ENCODE data around the gene CYB561A3. TPM values are rescaled to one million over a fixed set of nuclear protein-coding genes. Genes with fewer than 3 reads are reported as not detected.
"Not testable (repeated sequence)": the region's sequence is repeated elsewhere in the genome, so short reads cannot be mapped to it uniquely, and the experiment has no call there.

CYB561A3 gene, protein sequence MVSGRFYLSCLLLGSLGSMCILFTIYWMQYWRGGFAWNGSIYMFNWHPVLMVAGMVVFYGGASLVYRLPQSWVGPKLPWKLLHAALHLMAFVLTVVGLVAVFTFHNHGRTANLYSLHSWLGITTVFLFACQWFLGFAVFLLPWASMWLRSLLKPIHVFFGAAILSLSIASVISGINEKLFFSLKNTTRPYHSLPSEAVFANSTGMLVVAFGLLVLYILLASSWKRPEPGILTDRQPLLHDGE
- 51.4 and 60.1 TPM in 2 replicates for total RNA-seq (2014; rRNA removed; shearing (Covaris generic))

DNA sequence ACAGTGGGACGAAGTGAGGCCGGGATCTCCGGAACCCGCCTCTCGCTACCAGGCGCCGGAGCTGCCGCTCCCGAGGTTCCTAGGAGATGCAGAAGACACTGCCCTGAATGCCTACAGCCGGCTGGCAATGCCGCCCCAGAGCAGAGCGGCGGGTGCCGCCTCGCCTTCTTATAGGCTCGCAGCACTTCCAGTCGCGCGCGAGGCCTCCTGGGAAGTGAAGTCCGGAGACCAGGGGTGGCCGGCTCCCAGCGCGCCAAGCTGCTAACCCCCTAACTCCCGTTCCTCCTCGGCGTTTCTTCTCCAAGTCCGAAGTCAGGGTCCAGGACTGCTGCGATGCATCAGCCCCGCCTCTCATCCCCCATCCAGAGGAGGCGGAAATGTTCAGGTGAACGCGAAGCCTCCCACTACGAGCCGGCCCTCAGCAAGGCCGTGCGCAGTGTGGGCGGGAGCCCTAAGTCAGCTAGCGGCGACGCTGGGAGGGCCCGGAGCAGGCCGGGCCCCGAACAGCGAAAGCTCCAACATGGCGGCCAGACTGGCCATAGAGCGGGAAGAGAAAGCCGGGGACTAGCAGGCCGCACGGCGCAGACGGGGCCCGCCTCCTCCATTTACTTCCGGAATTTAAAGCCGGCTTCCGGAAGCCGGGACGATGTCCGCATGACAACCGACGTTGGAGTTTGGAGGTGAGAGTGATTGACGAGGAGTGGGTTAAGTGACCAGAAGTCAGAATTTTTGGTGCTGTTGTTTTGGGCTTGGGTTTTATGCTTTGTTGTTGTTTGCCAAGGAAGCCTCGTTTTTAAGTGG is at the start of gene CYB561A3, which contains the start of gene TMEM138:
CYB561A3 (minus strand) TSS at position 142 of the 801 bp plus-strand sequence. CDS start 5,169 bp downstream, outside the sequence.
TMEM138 (plus strand) TSS at position 634 of the 801 bp plus-strand sequence. CDS start 2,017 bp downstream, outside the sequence.
- H3K27me3 ChIP-seq (replicated peaks): no peaks in the 10 kb centered on the region
- peaks cover 50% of the 10 kb centered on the region for H3K36me3 ChIP-seq
- no peaks in the 10 kb centered on the region for H3K9me3 ChIP-seq (replicated peaks)
- DNase-seq (ENCODE audit: low read depth in 1 of 2, low spot score in 2 of 2): peak; percentile 98 to 99
- H3K4me1 ChIP-seq (replicated peaks): peaks cover 39% of the 10 kb centered on the region
- peak within 1 kb of the TSS; percentile 56 for H3K4me3 ChIP-seq
- H3K27ac ChIP-seq: peak within 1 kb of the TSS; percentile 95

DNA sequence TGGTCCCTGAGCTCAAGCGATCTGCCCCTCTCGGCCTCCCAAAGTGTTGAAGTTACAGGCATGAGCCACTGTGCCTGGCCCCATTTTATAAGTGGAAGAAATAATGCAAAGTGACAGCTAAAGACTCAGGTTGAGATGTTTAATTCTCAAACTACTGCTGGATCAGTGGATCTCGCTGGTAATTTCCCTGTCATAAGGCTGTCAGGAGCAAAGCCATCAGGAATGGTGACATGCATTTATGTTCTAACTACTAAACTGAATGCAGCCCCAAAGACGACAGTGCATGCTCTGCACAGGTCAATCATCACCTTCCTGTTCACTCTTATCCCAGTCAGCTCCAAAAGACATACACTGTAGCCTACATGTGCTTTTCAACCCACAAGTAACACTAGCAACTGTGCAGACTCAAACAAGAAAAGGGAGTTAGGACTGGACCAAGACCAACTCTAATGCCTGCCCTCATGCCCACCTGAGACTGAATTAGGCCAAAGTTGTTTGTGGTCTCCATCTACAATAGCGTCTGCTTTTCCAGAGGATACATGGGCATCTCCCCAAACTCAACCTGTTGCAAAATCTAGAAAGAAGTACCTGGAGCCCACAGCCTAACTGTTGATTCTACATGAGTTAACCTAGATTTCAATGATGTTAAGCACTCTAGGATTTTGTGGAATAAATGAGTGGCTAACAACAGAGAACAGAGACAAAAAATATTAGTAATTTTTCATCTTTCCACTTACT is 45.5 kb upstream of the CYB561A3 start:
- no peak overlapping the region for H3K27ac ChIP-seq
- H3K27me3 ChIP-seq (replicated peaks): no peaks in the 10 kb centered on the region
- no peaks in the 10 kb centered on the region for H3K9me3 ChIP-seq (replicated peaks)
- DNase-seq (ENCODE audit: low read depth in 1 of 2, low spot score in 2 of 2): no peak
- no peaks in the 10 kb centered on the region for H3K4me1 ChIP-seq (replicated peaks)
- H3K36me3 ChIP-seq: peaks cover 98% of the 10 kb centered on the region
- no peak overlapping the region for H3K4me3 ChIP-seq

DNA sequence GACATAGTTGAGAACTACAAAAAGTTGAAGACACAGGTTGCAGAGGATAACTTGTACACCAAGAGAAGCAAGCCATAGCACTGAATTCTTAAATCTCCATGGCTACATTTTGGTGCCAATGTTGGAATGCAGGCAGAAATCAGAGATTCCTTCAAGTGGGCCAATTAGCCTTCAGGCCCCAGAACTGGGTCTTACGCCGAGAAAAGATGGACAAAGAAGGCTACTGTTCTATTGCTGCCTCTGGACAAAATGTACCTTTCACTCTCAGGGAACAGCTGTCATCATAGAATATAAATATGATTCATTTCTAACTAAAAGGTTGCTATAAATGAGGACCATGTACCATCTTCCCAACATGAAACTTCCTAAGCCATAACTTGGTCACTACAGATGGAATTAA is 44.4 kb upstream of the CYB561A3 start:
- Histone ChIP-seq H3K36me3 (peaks cover 98% of the 10 kb centered on the region), H3K27ac (no peak overlapping the region), H3K9me3 (replicated peaks) (no peaks in the 10 kb centered on the region), H3K27me3 (replicated peaks) (no peaks in the 10 kb centered on the region), H3K4me1 (replicated peaks) (no peaks in the 10 kb centered on the region), H3K4me3 (no peak overlapping the region)
- DNase-seq (ENCODE audit: low read depth in 1 of 2, low spot score in 2 of 2): no peak

DNA sequence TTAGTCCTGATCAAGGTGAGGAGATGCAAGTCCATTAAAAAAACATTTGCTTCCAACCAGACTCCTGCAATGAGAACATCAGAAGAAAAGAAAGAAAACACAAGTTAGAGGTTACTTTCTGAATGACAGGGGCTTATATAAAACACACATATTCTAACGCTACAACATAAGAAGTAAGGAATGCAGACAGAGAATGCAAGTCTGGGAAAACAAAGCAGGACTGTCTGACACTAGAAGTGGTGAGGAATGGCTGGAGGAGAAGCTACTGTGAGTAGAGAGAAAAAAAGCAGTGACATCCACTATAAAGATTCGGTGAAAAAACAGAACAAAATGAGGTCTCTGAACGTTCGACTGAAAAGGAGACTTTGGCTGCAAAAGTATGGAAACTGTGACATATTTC is 43.0 kb upstream of the CYB561A3 start:
- H3K36me3 ChIP-seq: peaks cover 92% of the 10 kb centered on the region
- DNase-seq (ENCODE audit: low read depth in 1 of 2, low spot score in 2 of 2): no peak
- no peaks in the 10 kb centered on the region for H3K9me3 ChIP-seq (replicated peaks)
- no peak overlapping the region for H3K4me3 ChIP-seq
- no peaks in the 10 kb centered on the region for H3K27me3 ChIP-seq (replicated peaks)
- no peak overlapping the region for H3K27ac ChIP-seq
- H3K4me1 ChIP-seq (replicated peaks): no peaks in the 10 kb centered on the region

DNA sequence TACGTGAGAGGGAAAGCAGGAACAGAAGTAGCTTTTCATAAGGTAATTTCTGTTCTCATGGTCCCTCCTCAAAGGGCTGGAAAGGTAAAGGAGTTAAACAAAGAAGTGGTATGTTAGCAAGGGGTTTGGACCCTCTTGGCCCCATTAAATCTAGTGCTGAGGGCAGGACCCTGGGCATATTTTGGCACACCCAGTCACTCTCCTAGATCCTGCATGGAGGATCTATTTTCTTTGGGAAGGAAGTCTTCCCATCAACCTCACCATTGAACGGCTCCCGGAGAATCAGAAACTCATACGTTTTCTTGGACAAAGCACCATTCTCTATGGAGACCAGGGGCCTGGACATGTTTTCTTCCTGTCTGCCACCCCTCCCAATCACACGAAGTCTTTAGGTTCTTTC is 42.4 kb upstream of the CYB561A3 start:
- Histone ChIP-seq H3K9me3 (replicated peaks) (no peaks in the 10 kb centered on the region), H3K27ac (no peak overlapping the region), H3K36me3 (peaks cover 87% of the 10 kb centered on the region), H3K27me3 (replicated peaks) (no peaks in the 10 kb centered on the region), H3K4me1 (replicated peaks) (no peaks in the 10 kb centered on the region), H3K4me3 (no peak overlapping the region)
- no peak for DNase-seq (ENCODE audit: low read depth in 1 of 2, low spot score in 2 of 2)

DNA sequence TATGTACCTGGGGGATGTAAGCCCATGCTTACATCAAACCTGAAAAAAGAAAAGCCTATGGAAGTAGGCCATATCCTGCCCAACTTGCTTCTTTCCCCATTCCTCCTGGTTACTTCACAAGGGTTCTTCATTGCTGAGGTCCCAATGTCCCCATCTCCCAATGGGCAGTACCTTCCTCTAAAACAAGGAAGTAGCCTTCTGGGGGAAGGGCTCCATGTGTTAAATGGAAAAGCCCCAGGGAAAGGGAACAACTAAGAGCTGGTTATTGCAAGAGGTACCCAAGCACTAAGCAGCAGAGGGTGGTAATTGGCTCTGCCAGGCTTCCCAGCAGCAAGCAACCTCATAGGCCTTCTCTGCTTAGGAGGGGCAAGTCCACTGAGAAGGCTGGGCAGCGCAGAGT is 42.0 kb upstream of the CYB561A3 start:
- Histone ChIP-seq H3K27ac (no peak overlapping the region), H3K4me3 (no peak overlapping the region), H3K36me3 (peaks cover 82% of the 10 kb centered on the region), H3K9me3 (replicated peaks) (no peaks in the 10 kb centered on the region), H3K27me3 (replicated peaks) (no peaks in the 10 kb centered on the region), H3K4me1 (replicated peaks) (no peaks in the 10 kb centered on the region)
- no peak for DNase-seq (ENCODE audit: low read depth in 1 of 2, low spot score in 2 of 2)

DNA sequence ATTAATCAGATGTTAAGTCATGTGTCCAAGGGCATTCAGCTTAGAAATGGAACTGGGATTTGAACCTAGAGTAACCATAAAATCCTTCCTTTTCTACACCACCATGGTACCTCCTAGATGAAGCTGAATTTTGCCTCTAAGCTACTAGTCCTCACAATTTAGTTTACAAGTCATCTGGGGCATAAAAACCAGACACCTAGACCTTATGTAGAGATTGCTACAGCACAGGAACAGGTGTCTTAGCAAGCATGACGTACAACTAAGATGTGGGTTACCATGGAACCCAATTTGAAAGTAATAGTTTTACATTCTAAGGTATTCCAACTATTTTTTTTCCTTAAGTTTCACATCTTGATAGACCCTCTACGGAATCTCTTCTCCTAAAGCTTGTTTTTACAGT is 39.9 kb upstream of the CYB561A3 start:
- Histone ChIP-seq H3K36me3 (peaks cover 72% of the 10 kb centered on the region), H3K4me1 (replicated peaks) (no peaks in the 10 kb centered on the region), H3K27ac (no peak overlapping the region), H3K9me3 (replicated peaks) (no peaks in the 10 kb centered on the region), H3K4me3 (no peak overlapping the region), H3K27me3 (replicated peaks) (no peaks in the 10 kb centered on the region)
- DNase-seq (ENCODE audit: low read depth in 1 of 2, low spot score in 2 of 2): no peak

DNA sequence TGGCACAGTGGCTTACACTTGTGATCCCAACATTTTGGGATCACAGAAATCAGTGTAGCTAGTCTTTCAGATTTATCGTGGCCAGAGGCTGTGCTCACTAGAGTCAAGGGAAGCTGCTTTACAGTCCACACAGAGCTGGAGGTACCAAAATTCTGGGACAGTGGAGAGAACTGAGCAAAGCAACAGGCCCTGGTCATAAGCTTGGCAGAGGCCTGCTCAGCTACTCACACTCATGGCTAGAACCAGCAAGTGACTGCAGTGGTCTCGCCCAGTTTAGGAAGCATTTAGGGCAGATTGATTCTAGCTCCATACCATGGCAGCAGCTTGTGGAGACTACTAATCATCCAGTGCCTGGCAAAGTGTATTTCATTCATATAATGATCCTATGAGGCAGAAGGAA is 39.5 kb upstream of the CYB561A3 start:
- Histone ChIP-seq H3K36me3 (peaks cover 71% of the 10 kb centered on the region), H3K9me3 (replicated peaks) (no peaks in the 10 kb centered on the region), H3K27me3 (replicated peaks) (no peaks in the 10 kb centered on the region), H3K27ac (no peak overlapping the region), H3K4me1 (replicated peaks) (no peaks in the 10 kb centered on the region), H3K4me3 (no peak overlapping the region)
- no peak for DNase-seq (ENCODE audit: low read depth in 1 of 2, low spot score in 2 of 2)

DNA sequence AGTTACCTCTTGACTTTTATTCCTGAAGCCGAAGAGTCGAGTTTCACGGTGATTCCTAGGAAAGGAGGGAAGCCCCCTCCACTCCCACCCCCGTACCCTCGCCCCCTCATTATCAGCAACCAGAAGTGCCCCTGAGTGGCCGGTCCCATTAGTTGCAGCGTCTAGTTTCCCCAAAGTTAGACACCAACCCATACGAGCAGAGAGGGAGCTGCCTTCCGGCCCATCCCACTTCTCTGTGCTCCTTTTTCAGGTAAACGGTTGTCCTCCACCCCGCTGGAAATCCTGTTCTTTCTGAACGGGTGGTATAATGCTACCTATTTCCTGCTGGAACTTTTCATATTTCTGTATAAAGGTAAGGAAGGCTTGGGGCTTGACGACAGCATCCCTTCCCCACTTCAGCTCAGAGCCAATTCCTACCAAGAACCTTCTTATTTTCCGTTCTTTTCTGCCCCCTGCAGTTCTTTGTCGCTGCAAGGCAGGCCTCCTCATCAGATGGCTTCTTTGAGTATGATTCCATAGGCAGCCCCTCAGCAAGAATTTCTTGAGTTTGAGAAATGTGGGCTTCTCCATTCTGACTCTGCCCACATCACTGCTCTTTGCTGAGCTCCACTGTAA is 31.4 kb upstream of the CYB561A3 start:
- H3K36me3 ChIP-seq: peaks cover 30% of the 10 kb centered on the region
- peak in 1 of 2 experiments; percentile 41 for DNase-seq (ENCODE audit: low read depth in 1 of 2, low spot score in 2 of 2)
- peaks cover 4% of the 10 kb centered on the region; the same call in 1 of the 2 replicates for H3K9me3 ChIP-seq (replicated peaks)
- no peaks in the 10 kb centered on the region for H3K27me3 ChIP-seq (replicated peaks)
- peaks cover 7% of the 10 kb centered on the region for H3K4me1 ChIP-seq (replicated peaks)
- H3K4me3 ChIP-seq: peak overlapping the region; percentile 56
- no peak overlapping the region for H3K27ac ChIP-seq

DNA sequence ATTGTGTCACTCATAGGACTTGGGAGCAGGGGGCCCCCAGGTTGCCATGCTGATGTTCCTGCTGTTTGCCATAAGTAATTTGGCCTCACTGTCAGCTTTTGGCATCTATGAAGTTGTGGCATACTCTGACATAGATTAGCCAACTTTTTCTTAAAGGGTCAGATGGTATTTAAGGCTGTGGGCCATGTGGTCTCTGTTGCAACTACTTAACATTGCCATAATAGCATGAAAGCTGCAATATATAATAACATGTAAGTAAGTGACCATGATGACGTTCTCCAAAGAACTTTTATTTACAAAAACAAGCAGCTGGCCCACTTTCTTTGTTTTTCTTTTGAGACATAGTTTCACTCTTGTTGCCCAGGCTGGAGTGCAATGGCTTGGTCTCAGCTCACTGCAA is 28.5 kb upstream of the CYB561A3 start:
- peaks cover 7% of the 10 kb centered on the region for H3K4me1 ChIP-seq (replicated peaks)
- peaks cover 11% of the 10 kb centered on the region for H3K36me3 ChIP-seq
- H3K27ac ChIP-seq: no peak overlapping the region
- peaks cover 4% of the 10 kb centered on the region; the same call in 1 of the 2 replicates for H3K9me3 ChIP-seq (replicated peaks)
- H3K27me3 ChIP-seq (replicated peaks): no peaks in the 10 kb centered on the region
- no peak for DNase-seq (ENCODE audit: low read depth in 1 of 2, low spot score in 2 of 2)
- H3K4me3 ChIP-seq: no peak overlapping the region

DNA sequence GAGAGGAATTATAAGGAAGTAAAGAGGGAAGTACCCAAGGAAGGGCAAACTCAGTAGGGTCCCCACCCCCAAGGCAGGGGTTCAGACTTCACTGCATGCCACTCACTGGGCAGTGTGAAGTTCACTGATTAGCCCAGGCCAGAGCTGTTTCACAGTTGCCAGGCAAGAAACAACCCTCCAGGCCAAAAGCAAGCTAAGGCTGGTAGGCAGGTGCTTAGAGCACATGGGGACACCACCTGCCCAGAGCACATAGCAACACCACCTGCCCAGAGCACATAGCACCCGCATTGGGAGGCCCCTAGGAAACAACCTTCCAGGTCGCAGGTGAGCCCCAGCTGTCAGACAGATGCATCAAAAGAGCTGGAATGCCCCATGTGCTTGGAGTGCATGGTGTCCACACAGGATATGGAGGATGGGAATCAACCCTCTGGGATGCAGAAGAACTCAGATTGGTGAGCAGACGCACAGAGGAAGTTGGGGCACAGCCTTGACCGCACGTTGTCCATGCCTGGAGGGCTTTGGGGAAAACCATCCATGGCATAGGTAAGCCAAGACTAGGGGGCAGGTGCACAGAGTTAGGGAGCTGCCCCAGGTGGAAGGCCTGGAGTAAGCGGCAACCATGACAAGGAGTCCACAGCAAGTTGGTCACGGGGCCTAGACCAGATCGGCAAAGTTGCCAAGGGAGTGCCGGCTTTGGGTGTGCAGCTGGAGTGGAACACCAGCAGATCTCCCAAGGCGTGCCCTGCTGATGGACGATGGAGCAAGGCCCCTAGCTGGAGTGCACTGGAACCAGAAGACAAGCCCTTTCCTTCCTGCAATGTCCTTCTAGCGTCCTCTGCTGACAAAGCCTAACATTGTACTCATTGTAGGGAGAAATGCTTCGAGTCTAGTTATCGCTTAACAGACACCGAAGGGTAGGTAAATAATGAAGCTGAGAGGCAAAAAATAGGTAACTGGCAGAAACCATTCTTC is 22.9 kb upstream of the CYB561A3 start:
- Histone ChIP-seq H3K27ac (no peak overlapping the region), H3K4me3 (no peak overlapping the region), H3K36me3 (no peaks in the 10 kb centered on the region), H3K27me3 (replicated peaks) (no peaks in the 10 kb centered on the region), H3K9me3 (replicated peaks) (no peaks in the 10 kb centered on the region), H3K4me1 (replicated peaks) (peaks cover 3% of the 10 kb centered on the region)
- DNase-seq (ENCODE audit: low read depth in 1 of 2, low spot score in 2 of 2): peak in 1 of 2 experiments; percentile 52

DNA sequence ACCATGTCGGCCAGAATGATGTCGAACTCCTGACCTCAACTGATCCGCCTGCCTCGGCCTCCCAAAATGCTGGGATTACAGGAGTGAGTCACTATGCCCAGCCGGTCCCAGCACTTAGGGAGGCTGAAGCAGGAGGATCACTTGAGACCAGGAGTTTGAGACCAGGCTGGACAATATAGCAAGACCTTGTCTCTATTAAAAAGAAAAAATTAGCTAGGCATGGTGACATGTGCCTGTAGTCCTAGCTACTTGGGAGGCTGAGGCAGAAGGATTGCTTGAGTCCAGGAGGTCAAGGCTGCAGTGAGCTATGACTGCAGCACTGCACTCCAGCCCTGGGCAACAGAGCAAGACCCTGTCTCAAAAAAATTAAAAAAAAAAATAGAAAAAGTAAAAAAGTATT is 22.2 kb upstream of the CYB561A3 start:
- H3K4me3 ChIP-seq; H3K27me3 ChIP-seq (replicated peaks); H3K27ac ChIP-seq; DNase-seq (ENCODE audit: low read depth in 1 of 2, low spot score in 2 of 2); H3K36me3 ChIP-seq; H3K9me3 ChIP-seq (replicated peaks): not testable (repeated sequence)
- H3K4me1 ChIP-seq (replicated peaks): peaks cover 10% of the 10 kb centered on the region
